Transverse colon (tissue), 4 donors: ENCODE results near the gene SNX25. TPM values are rescaled to one million over a fixed set of nuclear protein-coding genes. Genes with fewer than 3 reads are reported as not detected.
A peak's percentile ranks its signal among the peaks of the same experiment; 100 is the strongest.

ENCODE experiments used
- DNase-seq: peaks from one replicate; pipeline ENCODE4 v3.0.0-alpha.2; 2019
- H3K27ac ChIP-seq, 4 donors: fragments of 200-600 bp; sonication (generic); 2 replicates each; pipeline ENCODE4 v1.5.1; 2016 to 2018; ENCODE audit warnings: inconsistent platforms in 4 of 4
- H3K27me3 ChIP-seq: fragments of 200-600 bp; sonication (generic); 2 replicates; pipeline ENCODE4 v1.5.1; 2017; ENCODE audit warnings: inconsistent platforms
- H3K36me3 ChIP-seq, 4 donors: fragments of 200-600 bp; sonication (generic); 2 replicates each; pipeline ENCODE4 v1.5.1; 2017 to 2019; ENCODE audit warnings: inconsistent platforms in 4 of 4
- H3K4me1 ChIP-seq, 4 donors: fragments of 200-600 bp; sonication (generic); 2 replicates each; pipeline ENCODE4 v1.5.1; 2017 to 2020; ENCODE audit warnings: inconsistent platforms in 4 of 4
- H3K4me3 ChIP-seq, 4 donors: fragments of 200-600 bp; sonication (generic); 1 replicate in 1 of 4; 2 replicates in 3 of 4; pipeline versions ENCODE4 v1.5.1 to v1.6.1; 2017 to 2019; ENCODE audit warnings: inconsistent platforms in 4 of 4
- H3K9me3 ChIP-seq, 2 donors: fragments of 200-600 bp; sonication (generic); 2 replicates each; pipeline ENCODE4 v1.5.1; 2017 to 2019; ENCODE audit warnings: inconsistent platforms in 2 of 2
- EP300 ChIP-seq: sonication (generic); formaldehyde crosslinking; IDR thresholded peaks from one replicate; pipeline ENCODE4 v1.6.1; 2017; ENCODE audit warnings: antibody characterized with exemption, low read depth
- POLR2A ChIP-seq: fragments of 450-650 bp; IDR thresholded peaks from one replicate; pipeline ENCODE4 v1.6.1; 2016; ENCODE audit warnings: antibody characterized with exemption, mild to moderate bottlenecking, moderate library complexity
- POLR2AphosphoS5 ChIP-seq, 3 donors: sonication (generic); formaldehyde crosslinking; IDR thresholded peaks; one replicate each; pipeline ENCODE4 v1.6.1; 2016; ENCODE audit warnings: antibody characterized with exemption in 3 of 3
- WGBS, 2 donors: methylation state at CpG; one replicate each; pipeline ENCODE4 v1.1.5; 2018; ENCODE audit warnings: low coverage in 1 of 2; 5-methylcytosine and 5-hydroxymethylcytosine counted together
- in situ Hi-C, 4 donors: fragments of 200-750 bp; cut with MboI; loops; one replicate each; pipeline versions ENCODE4 v1.15.0 to v1.15.1; 2017; ENCODE audit warnings: low sequenced_read_pairs in 3 of 4, low pct_ligation_motif_present in 1 of 4, low pct_unique_long_range_greater_than_20kb in 1 of 4
- intact Hi-C: fragments of 100-400 bp; cut with DNase I; formaldehyde crosslinking; loops from one replicate; pipeline ENCODE4 v1.15.1; 2023; ENCODE audit warnings: low total_unique reads
- total RNA-seq, 4 donors: library from RNA; depleted of rRNA; stranded (reverse); fragments of >200 nt; gene quantifications; one replicate each; pipeline ENCODE4 v1.1.0, GENCODE V29; 2016
- TF ChIP-seq, protein P1 (sequence below), 5 experiments: fragments of 200-600 bp in 3 of 5; fragments of 450-650 bp in 2 of 5; sonication (generic) in 3 of 5; IDR thresholded peaks; 1 replicate in 2 of 5; 2 replicates in 3 of 5; pipeline ENCODE4 v1.5.1; 2016 to 2017; ENCODE audit warnings: antibody characterized with exemption in 5 of 5, inconsistent platforms in 3 of 5, mild to moderate bottlenecking in 2 of 5, moderate library complexity in 1 of 5

The SNX25 gene
- total RNA-seq, 4 donors from 2014 or later = 17.1 to 68.5 (median 19.5) TPM

- intact Hi-C loops (no loop called here), in situ Hi-C loops (no loop called here)
- H3K9me3 ChIP-seq = no peaks in the 10 kb centered on the region
- no peaks in the 10 kb centered on the region for H3K4me1 ChIP-seq
- TF ChIP-seq POLR2A (no peak), EP300 (no peak), POLR2AphosphoS5 (IDR thresholded peaks at IDR 0.05) (no peak)
- TF ChIP-seq, protein P1, sequence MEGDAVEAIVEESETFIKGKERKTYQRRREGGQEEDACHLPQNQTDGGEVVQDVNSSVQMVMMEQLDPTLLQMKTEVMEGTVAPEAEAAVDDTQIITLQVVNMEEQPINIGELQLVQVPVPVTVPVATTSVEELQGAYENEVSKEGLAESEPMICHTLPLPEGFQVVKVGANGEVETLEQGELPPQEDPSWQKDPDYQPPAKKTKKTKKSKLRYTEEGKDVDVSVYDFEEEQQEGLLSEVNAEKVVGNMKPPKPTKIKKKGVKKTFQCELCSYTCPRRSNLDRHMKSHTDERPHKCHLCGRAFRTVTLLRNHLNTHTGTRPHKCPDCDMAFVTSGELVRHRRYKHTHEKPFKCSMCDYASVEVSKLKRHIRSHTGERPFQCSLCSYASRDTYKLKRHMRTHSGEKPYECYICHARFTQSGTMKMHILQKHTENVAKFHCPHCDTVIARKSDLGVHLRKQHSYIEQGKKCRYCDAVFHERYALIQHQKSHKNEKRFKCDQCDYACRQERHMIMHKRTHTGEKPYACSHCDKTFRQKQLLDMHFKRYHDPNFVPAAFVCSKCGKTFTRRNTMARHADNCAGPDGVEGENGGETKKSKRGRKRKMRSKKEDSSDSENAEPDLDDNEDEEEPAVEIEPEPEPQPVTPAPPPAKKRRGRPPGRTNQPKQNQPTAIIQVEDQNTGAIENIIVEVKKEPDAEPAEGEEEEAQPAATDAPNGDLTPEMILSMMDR (IDR thresholded peaks at IDR 0.05) = no peak
- no peak overlapping the region for H3K4me3 ChIP-seq
- no peaks in the 10 kb centered on the region for H3K27me3 ChIP-seq
- no peak for DNase-seq
- H3K36me3 ChIP-seq = no peaks in the 10 kb centered on the region
- no peak overlapping the region for H3K27ac ChIP-seq
- 90 to 91% methylated on average over 1 of the region's 1 CpG for WGBS, 2 donors
Observed at GRCh38 chr4:185293202-185293601, 83.8 kb downstream of the SNX25 start.

DNA sequence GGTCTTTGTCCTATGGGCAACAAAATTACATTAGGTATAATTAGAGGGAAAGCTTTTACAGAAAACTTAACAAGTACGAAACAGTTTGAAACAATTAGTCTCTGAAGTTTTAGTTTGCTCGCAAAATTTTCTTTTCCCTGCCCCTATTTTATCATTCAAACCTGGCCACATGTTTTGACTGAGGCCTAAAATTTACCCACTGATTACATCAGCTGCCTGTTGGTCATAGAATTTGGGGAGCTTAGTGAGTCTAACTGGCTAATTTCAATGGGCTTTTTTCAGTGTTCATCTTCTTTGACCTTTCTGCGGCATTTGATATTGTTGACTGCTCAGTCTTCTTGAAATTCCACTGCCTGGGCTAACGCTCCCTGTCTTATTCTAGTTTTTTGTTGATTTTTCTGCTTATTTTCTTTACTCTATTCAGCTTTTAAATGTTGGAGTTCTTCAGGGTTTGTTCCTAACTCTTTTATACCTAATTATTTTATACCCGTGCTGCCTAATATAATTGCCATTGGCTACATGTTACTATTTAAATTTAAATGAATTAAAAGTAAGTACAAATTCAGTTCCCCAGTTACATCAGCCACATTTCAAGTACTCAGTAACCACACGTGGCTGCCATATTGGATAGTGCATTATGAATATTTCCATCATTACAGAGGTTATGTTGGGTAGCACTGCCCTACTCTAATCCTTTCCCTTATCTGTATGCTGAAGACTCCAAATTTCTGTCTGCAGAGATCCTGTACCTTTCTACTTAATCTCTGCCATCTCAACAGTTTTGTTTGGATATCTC is 87.5 kb downstream of the SNX25 start:
- H3K9me3 ChIP-seq = no peaks in the 10 kb centered on the region

GRCh38 chr4:185298728-185299430 is 89.5 kb downstream of the SNX25 start:
- intact Hi-C loops = no loop called here
- Histone ChIP-seq H3K36me3 (no peaks in the 10 kb centered on the region), H3K9me3 (no peaks in the 10 kb centered on the region), H3K4me1 (peaks cover under 1 to 6% (median 3%) of the 10 kb centered on the region in 4 donors), H3K27ac (no peak overlapping the region), H3K27me3 (no peaks in the 10 kb centered on the region), H3K4me3 (no peak overlapping the region)
- TF ChIP-seq POLR2AphosphoS5 (IDR thresholded peaks at IDR 0.05) (no peak), POLR2A (no peak), EP300 (no peak)
- TF ChIP-seq, protein P1 (IDR thresholded peaks at IDR 0.05) = no peak
- WGBS, 2 donors = 69 to 86% methylated on average over 7 to 12 of the region's 12 CpGs
- no peak for DNase-seq
- in situ Hi-C loops = no loop called here

More for the DNA sequence above, 87.5 kb downstream of the SNX25 start:
- in situ Hi-C loops = no loop called here
- DNase-seq = no peak
- no peak for TF ChIP-seq POLR2AphosphoS5 (IDR thresholded peaks at IDR 0.05)
- TF ChIP-seq POLR2A = no peak
- no peak for TF ChIP-seq EP300
- TF ChIP-seq, protein P1 (IDR thresholded peaks at IDR 0.05) = no peak
- Histone ChIP-seq H3K4me1 (no peaks in the 10 kb centered on the region), H3K27ac (no peak overlapping the region), H3K36me3 (no peaks in the 10 kb centered on the region), H3K4me3 (no peak overlapping the region), H3K27me3 (no peaks in the 10 kb centered on the region)
- intact Hi-C loops = no loop called here
- WGBS, 2 donors = 89 to 91% methylated on average over 6 of the region's 6 CpGs

DNA sequence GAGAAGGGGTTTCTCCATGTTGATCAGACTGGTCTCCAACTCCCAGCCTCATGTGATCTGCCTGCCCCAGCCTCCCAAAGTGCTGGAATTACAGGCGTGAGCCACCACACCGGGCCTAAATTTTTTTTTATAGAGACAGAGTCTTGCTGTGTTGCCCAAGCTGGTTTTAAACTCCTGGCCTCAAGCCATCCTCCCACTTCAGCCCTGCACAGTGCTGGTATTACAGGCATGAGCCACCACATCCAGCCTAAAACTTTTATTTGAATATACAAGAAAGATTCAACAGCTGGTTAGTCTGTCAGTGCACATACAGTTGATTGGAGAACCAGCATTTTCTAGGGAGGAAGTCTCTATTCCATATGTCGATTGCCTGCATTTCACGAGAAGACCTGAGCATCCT is 95.1 kb downstream of the SNX25 start:
- 89 to 100% methylated on average over 2 to 4 of the region's 4 CpGs for WGBS, 2 donors
- Histone ChIP-seq H3K27me3 (no peaks in the 10 kb centered on the region), H3K4me3 (no peak overlapping the region), H3K4me1 (peaks cover 10 to 16% (median 14%) of the 10 kb centered on the region in 4 donors), H3K9me3 (no peaks in the 10 kb centered on the region), H3K36me3 (no peaks in the 10 kb centered on the region), H3K27ac (peak overlapping the region in 3 of 4 donors; percentile 44 to 58 (median 57))
- intact Hi-C loops (no loop called here), in situ Hi-C loops (no loop called here)
- TF ChIP-seq, protein P1 (IDR thresholded peaks at IDR 0.05) = no peak
- TF ChIP-seq POLR2AphosphoS5 (IDR thresholded peaks at IDR 0.05) (no peak), EP300 (no peak), POLR2A (no peak)
- no peak for DNase-seq
